NCI-H2029 treated with DMSO at 0.1 percent for 48 hours (cell line): ENCODE data around the gene OR13G1.
"Not testable (repeated sequence)": the region's sequence is repeated elsewhere in the genome, so short reads cannot be mapped to it uniquely, and the experiment has no call there.

ENCODE experiments used
- DNase-seq: peaks from one replicate; lab custom pipeline; 2025; lab: John Stamatoyannopoulos, UW

OR13G1 gene

GRCh38 chr1:247679639-247680038, at the start of gene OR13G1:
TSS of gene OR13G1 (minus strand) at chr1:247679739. CDS start at chr1:247673041, 6,698 bp downstream.
- no peak for DNase-seq

- no peak for DNase-seq
Measured at GRCh38 chr1:247721222-247721621, 41.7 kb upstream of the OR13G1 start.

GRCh38 chr1:247716546-247716945, 37.0 kb upstream of the OR13G1 start, which contains the start of gene OR6F1:
TSS of gene OR6F1 (minus strand) at chr1:247716646. CDS start at chr1:247712755, 3,891 bp downstream.
- no peak for DNase-seq

GRCh38 chr1:247713753-247714152, 34.2 kb upstream of the OR13G1 start:
- no peak for DNase-seq

- DNase-seq = not testable (repeated sequence)
Measured at GRCh38 chr1:247710681-247711080, 31.1 kb upstream of the OR13G1 start.

- no peak for DNase-seq
Measured at GRCh38 chr1:247701338-247701737, 21.8 kb upstream of the OR13G1 start.

GRCh38 chr1:247681288-247681897, 1.9 kb upstream of the OR13G1 start:
- peak; percentile 0 for DNase-seq

GRCh38 chr1:247680171-247680570, 632 bp upstream of the OR13G1 start:
- no peak for DNase-seq

GRCh38 chr1:247669225-247669624, 10.3 kb downstream of the OR13G1 start:
- no peak for DNase-seq

- DNase-seq = no peak
Measured at GRCh38 chr1:247656221-247656875, 23.2 kb downstream of the OR13G1 start.

- DNase-seq = no peak
Measured at GRCh38 chr1:247653040-247653439, 26.5 kb downstream of the OR13G1 start.

GRCh38 chr1:247647864-247648263, 31.7 kb downstream of the OR13G1 start:
- no peak for DNase-seq

GRCh38 chr1:247646867-247647266, 32.7 kb downstream of the OR13G1 start:
- DNase-seq = no peak

GRCh38 chr1:247642742-247643141, 36.8 kb downstream of the OR13G1 start:
- no peak for DNase-seq

GRCh38 chr1:247639381-247639981, 40.1 kb downstream of the OR13G1 start:
- no peak for DNase-seq

- no peak for DNase-seq
Measured at GRCh38 chr1:247638781-247639180, 40.8 kb downstream of the OR13G1 start.

- DNase-seq = no peak
Measured at GRCh38 chr1:247638011-247638410, 41.5 kb downstream of the OR13G1 start.

- no peak for DNase-seq
Measured at GRCh38 chr1:247627951-247628350, 51.6 kb downstream of the OR13G1 start.
